K562 (cell line): ENCODE results near the gene CCDC178.

ENCODE experiments used
- BHLHE40 ChIP-seq: IDR thresholded peaks from 2 replicates; pipeline ENCODE4 v1.6.1; 2011; ENCODE audit warnings: low read length, improper control_type of control experiment
- CHD2 ChIP-seq: IDR thresholded peaks from 2 replicates; pipeline ENCODE4 v1.6.1; 2011; ENCODE audit warnings: low read depth, low read length
- FOXJ3 ChIP-seq: sonication (generic); formaldehyde crosslinking; IDR thresholded peaks from 2 replicates; pipeline ENCODE4 v1.4.0; 2020; ENCODE audit warnings: mild to moderate bottlenecking, missing genetic modification reagents
- HSF4 ChIP-seq: fragments of 250-450 bp; sonication (Bioruptor Pico); IDR thresholded peaks from 2 replicates; pipeline ENCODE4 v2.1.2; 2022; ENCODE audit warnings: mild to moderate bottlenecking, moderate library complexity, borderline replicate concordance
- JUND ChIP-seq, 2 experiments: IDR thresholded peaks; 2 replicates in 1 of 2; 3 replicates in 1 of 2; pipeline ENCODE4 v1.6.1; 2011; ENCODE audit warnings: borderline replicate concordance in 2 of 2, low read depth in 2 of 2, low read length in 2 of 2, improper control_type of control experiment in 1 of 2, missing biosample characterization in 1 of 2, missing genetic modification characterization in 1 of 2, missing genetic modification reagents in 1 of 2
- NFRKB ChIP-seq: fragments of 450-650 bp; IDR thresholded peaks from 2 replicates; pipeline ENCODE4 v1.6.1; 2016; ENCODE audit warnings: low read depth
- ZNF512 ChIP-seq: IDR thresholded peaks from 2 replicates; pipeline ENCODE4 v1.6.1; 2016; ENCODE audit warnings: missing genetic modification characterization, missing compliant biosample characterization
- TF ChIP-seq, protein P1 (sequence below), 3 experiments: IDR thresholded peaks in 2 of 3; conservative IDR thresholded peaks in 1 of 3; 2 replicates each; pipeline ENCODE4 v1.5.1; 2011 to 2012; ENCODE audit warnings: low read length in 3 of 3, mild to moderate bottlenecking in 3 of 3, control low read depth in 2 of 3, improper control_type of control experiment in 1 of 3, inconsistent platforms in 1 of 3, low read depth in 1 of 3, mixed read lengths in 1 of 3, moderate library complexity in 1 of 3; ENCODE audit not compliant: insufficient read depth in 2 of 3

- TF ChIP-seq BHLHE40 = no peak
- TF ChIP-seq HSF4 (CRISPR knock-in tag) = no peak
- no peak for TF ChIP-seq CHD2
- TF ChIP-seq FOXJ3 = no peak
- TF ChIP-seq, protein P1, sequence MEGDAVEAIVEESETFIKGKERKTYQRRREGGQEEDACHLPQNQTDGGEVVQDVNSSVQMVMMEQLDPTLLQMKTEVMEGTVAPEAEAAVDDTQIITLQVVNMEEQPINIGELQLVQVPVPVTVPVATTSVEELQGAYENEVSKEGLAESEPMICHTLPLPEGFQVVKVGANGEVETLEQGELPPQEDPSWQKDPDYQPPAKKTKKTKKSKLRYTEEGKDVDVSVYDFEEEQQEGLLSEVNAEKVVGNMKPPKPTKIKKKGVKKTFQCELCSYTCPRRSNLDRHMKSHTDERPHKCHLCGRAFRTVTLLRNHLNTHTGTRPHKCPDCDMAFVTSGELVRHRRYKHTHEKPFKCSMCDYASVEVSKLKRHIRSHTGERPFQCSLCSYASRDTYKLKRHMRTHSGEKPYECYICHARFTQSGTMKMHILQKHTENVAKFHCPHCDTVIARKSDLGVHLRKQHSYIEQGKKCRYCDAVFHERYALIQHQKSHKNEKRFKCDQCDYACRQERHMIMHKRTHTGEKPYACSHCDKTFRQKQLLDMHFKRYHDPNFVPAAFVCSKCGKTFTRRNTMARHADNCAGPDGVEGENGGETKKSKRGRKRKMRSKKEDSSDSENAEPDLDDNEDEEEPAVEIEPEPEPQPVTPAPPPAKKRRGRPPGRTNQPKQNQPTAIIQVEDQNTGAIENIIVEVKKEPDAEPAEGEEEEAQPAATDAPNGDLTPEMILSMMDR (IDR thresholded peaks at IDR 0.05 in 2 of 3, conservative IDR thresholded peaks at IDR 0.05 in 1 of 3; ENCODE audit: insufficient read depth in 2 of 3, low read depth in 1 of 3, low read length in 3 of 3) = no peak
- no peak for TF ChIP-seq NFRKB
- no peak for TF ChIP-seq ZNF512
- no peak for TF ChIP-seq JUND (IDR thresholded peaks at IDR 0.05; ENCODE audit: borderline replicate concordance, low read depth, low read length)
- TF ChIP-seq JUND (tag; IDR thresholded peaks at IDR 0.05; ENCODE audit: borderline replicate concordance, low read depth, low read length) = no peak
These were observed 441.6 kb downstream of the CCDC178 start for GRCh38 chr18:32998921-32999320.
